Measurements from ENCODE around the gene DMRTC2. TPM values are rescaled to one million over a fixed set of nuclear protein-coding genes. Genes with fewer than 3 reads are reported as not detected.

DMRTC2 gene
- total RNA-seq, 2 donors from 2014 or later, result not detected

DNA sequence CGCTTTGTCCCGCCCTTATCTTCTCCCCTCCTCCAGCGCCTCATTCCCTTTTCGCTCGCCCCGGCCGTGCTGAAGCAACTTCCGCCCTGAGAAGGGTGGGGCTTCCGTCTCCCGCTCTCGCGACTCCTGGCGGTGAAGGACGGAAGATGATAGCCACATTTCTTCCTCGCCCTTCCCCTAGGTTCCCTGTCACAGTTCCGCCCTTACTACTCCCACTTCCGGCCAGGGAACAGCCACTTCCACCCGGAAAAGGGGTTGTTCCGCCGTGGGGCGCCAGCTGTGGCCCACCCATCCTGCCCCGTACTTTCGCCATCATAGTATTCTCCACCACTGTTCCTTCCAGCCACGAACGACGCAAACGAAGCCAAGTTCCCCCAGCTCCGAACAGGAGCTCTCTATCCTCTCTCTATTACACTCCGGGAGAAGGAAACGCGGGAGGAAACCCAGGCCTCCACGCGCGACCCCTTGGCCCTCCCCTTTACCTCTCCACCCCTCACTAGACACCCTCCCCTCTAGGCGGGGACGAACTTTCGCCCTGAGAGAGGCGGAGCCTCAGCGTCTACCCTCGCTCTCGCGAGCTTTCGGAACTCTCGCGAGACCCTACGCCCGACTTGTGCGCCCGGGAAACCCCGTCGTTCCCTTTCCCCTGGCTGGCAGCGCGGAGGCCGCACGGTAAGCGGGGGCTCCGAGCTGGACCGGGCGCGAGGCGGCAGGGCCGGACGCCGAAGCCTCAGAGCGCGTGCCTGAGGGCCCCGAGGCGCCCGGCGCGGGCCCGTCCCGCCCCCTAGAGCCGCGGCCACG, 15.0 kb downstream of the DMRTC2 start, which contains the start of gene RPS19:
RPS19 (plus strand) TSS at position 638 of the 801 bp plus-strand sequence. CDS start 520 bp downstream, outside the sequence.
- Histone ChIP-seq H3K27me3 (replicated peaks; ENCODE audit: insufficient read depth) (no peaks in the 10 kb centered on the region), H3K36me3 (peaks cover 29% of the 10 kb centered on the region), H3K27ac (peak within 1 kb of the TSS; percentile 95), H3K9me3 (no peaks in the 10 kb centered on the region), H3K4me1 (ENCODE audit: control insufficient read depth in 1 of 2, low read depth in 2 of 2) (peaks cover 22 to 30% of the 10 kb centered on the region in 2 donors), H3K4me3 (peak within 1 kb of the TSS; percentile 96)
- peak; percentile 89 for DNase-seq (ENCODE audit: low spot score)
- peak; percentile 98 for ATAC-seq (ENCODE audit: insufficient number of reproducible peaks, low FRiP score, low read depth)
- TF ChIP-seq, protein P1, sequence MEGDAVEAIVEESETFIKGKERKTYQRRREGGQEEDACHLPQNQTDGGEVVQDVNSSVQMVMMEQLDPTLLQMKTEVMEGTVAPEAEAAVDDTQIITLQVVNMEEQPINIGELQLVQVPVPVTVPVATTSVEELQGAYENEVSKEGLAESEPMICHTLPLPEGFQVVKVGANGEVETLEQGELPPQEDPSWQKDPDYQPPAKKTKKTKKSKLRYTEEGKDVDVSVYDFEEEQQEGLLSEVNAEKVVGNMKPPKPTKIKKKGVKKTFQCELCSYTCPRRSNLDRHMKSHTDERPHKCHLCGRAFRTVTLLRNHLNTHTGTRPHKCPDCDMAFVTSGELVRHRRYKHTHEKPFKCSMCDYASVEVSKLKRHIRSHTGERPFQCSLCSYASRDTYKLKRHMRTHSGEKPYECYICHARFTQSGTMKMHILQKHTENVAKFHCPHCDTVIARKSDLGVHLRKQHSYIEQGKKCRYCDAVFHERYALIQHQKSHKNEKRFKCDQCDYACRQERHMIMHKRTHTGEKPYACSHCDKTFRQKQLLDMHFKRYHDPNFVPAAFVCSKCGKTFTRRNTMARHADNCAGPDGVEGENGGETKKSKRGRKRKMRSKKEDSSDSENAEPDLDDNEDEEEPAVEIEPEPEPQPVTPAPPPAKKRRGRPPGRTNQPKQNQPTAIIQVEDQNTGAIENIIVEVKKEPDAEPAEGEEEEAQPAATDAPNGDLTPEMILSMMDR (IDR thresholded peaks at IDR 0.05), result peak; percentile 78

DNA sequence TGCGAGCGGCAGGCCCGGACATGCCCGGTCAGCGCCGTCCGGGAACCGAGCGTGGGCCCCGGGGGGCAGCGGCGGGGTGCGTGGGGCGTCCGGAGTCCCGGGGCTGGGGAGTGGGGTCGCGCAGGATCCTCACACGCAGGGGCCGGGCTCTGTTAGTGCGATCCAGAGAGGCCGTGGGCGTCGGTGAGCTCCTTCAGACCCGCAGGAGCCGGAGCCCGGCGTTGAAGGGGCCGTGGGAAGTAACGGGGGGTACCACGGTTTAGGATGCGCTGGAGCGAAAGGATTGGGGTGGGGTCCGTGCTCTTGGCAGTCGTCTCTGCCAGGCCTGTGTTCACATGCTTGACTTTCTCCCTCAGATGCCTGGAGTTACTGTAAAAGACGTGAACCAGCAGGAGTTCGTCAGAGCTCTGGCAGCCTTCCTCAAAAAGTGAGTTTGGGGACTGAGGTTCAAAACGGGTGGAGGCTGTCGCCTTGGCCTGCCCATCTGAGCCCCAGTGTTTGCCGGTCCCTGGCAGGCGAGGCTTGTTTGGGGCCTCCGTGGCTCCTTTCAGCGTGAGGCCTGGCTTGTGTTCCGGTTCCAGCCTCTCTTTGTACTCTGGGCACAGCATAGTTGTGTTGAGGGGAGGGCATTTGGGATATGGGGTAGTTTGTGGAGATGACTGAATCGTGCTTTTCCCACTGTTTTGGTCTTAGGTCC, 15.7 kb downstream of the DMRTC2 start:
- H3K27ac ChIP-seq, result peak overlapping the region; percentile 95
- TF ChIP-seq, protein P1 (IDR thresholded peaks at IDR 0.05), result no peak
- H3K9me3 ChIP-seq, result no peaks in the 10 kb centered on the region
- peaks cover 36% of the 10 kb centered on the region for H3K36me3 ChIP-seq
- H3K4me3 ChIP-seq, result peak overlapping the region; percentile 96
- H3K27me3 ChIP-seq (replicated peaks; ENCODE audit: insufficient read depth), result no peaks in the 10 kb centered on the region
- no peak for DNase-seq (ENCODE audit: low spot score)
- no peak for ATAC-seq (ENCODE audit: insufficient number of reproducible peaks, low FRiP score, low read depth)
- peaks cover 22 to 30% of the 10 kb centered on the region in 2 donors for H3K4me1 ChIP-seq (ENCODE audit: control insufficient read depth in 1 of 2, low read depth in 2 of 2)

- TF ChIP-seq, protein P1 (IDR thresholded peaks at IDR 0.05), result no peak
- Histone ChIP-seq H3K4me3 (peak overlapping the region; percentile 96), H3K36me3 (peaks cover 37% of the 10 kb centered on the region), H3K9me3 (no peaks in the 10 kb centered on the region), H3K27me3 (replicated peaks; ENCODE audit: insufficient read depth) (no peaks in the 10 kb centered on the region), H3K27ac (peak overlapping the region; percentile 95), H3K4me1 (ENCODE audit: control insufficient read depth in 1 of 2, low read depth in 2 of 2) (peaks cover 22 to 30% of the 10 kb centered on the region in 2 donors)
- no peak for DNase-seq (ENCODE audit: low spot score)
- no peak for ATAC-seq (ENCODE audit: insufficient number of reproducible peaks, low FRiP score, low read depth)
Measured at GRCh38 chr19:41861116-41861768, 16.4 kb downstream of the DMRTC2 start.

- peaks cover 37% of the 10 kb centered on the region for H3K36me3 ChIP-seq
- H3K27ac ChIP-seq, result no peak overlapping the region
- no peaks in the 10 kb centered on the region for H3K9me3 ChIP-seq
- DNase-seq (ENCODE audit: low spot score), result no peak
- peak overlapping the region; percentile 23 for H3K4me3 ChIP-seq
- peaks cover 22 to 30% of the 10 kb centered on the region in 2 donors for H3K4me1 ChIP-seq (ENCODE audit: control insufficient read depth in 1 of 2, low read depth in 2 of 2)
- TF ChIP-seq, protein P1 (IDR thresholded peaks at IDR 0.05), result no peak
- no peaks in the 10 kb centered on the region for H3K27me3 ChIP-seq (replicated peaks; ENCODE audit: insufficient read depth)
- ATAC-seq (ENCODE audit: insufficient number of reproducible peaks, low FRiP score, low read depth), result no peak
Measured at GRCh38 chr19:41861846-41862245, 17.0 kb downstream of the DMRTC2 start.
